ENCODE results near the gene IFITM1. TPM values are rescaled to one million over a fixed set of nuclear protein-coding genes. Genes with fewer than 3 reads are reported as not detected.

IFITM1 gene
- total RNA-seq, 1 experiment from 2014 or later: 2.0 TPM

- ChIA-PET POLR2A (ENCODE audit: unreplicated experiment) (no interaction called here), CTCF (no interaction called here)
- TF ChIP-seq CTCF (conservative IDR thresholded peaks at IDR 0.05; ENCODE audit: low read depth, low read length): no peak
- TF ChIP-seq EZH2phosphoT487 (IDR thresholded peaks at IDR 0.05; ENCODE audit: borderline replicate concordance, low read length): no peak
- no peak for TF ChIP-seq EZH2 (IDR thresholded peaks at IDR 0.05; ENCODE audit: low read length, unreplicated experiment)
- Histone ChIP-seq H3K27ac (ENCODE audit: low read length) (no peak overlapping the region), H3K27me3 (ENCODE audit: low read length) (no peaks in the 10 kb centered on the region), H3K9me2 (replicated peaks; ENCODE audit: low read length) (no peaks in the 10 kb centered on the region), H3F3A (ENCODE audit: low read length, unreplicated experiment) (no peaks in the 10 kb centered on the region), H3K9ac (ENCODE audit: low read length) (no peak overlapping the region), H2AFZ (ENCODE audit: low read length) (no peak overlapping the region), H3K4me3 (ENCODE audit: low read length) (no peak overlapping the region), H3K4me1 (ENCODE audit: insufficient read depth, low read length) (no peaks in the 10 kb centered on the region), H3K9me3 (ENCODE audit: low read length) (no peaks in the 10 kb centered on the region), H3K36me3 (ENCODE audit: low read depth, low read length) (no peaks in the 10 kb centered on the region), H4K20me1 (ENCODE audit: low read length) (no peaks in the 10 kb centered on the region), H3K4me2 (ENCODE audit: low read length) (no peak overlapping the region), H3K79me2 (ENCODE audit: low read length) (no peaks in the 10 kb centered on the region)
- DNase-seq (no peak), ATAC-seq (no peak)
- no TSS peak for BruUV-seq (replicated peaks)
- intact Hi-C loops (cut with micrococcal nuclease): no loop called here
These were observed 16.5 kb downstream of the IFITM1 start for GRCh38 chr11:330307-330693.

- Histone ChIP-seq H3K4me2 (ENCODE audit: low read length) (no peak overlapping the region), H3K4me3 (ENCODE audit: low read length) (no peak overlapping the region), H3F3A (ENCODE audit: low read length, unreplicated experiment) (no peaks in the 10 kb centered on the region), H3K9me2 (replicated peaks; ENCODE audit: low read length) (no peaks in the 10 kb centered on the region), H2AFZ (ENCODE audit: low read length) (no peak overlapping the region), H3K9me3 (ENCODE audit: low read length) (no peaks in the 10 kb centered on the region), H4K20me1 (ENCODE audit: low read length) (no peaks in the 10 kb centered on the region), H3K79me2 (ENCODE audit: low read length) (no peaks in the 10 kb centered on the region), H3K27me3 (ENCODE audit: low read length) (no peaks in the 10 kb centered on the region), H3K36me3 (ENCODE audit: low read depth, low read length) (no peaks in the 10 kb centered on the region), H3K4me1 (ENCODE audit: insufficient read depth, low read length) (no peaks in the 10 kb centered on the region), H3K9ac (ENCODE audit: low read length) (no peak overlapping the region), H3K27ac (ENCODE audit: low read length) (no peak overlapping the region)
- TF ChIP-seq EZH2phosphoT487 (IDR thresholded peaks at IDR 0.05; ENCODE audit: borderline replicate concordance, low read length): no peak
- no peak for TF ChIP-seq EZH2 (IDR thresholded peaks at IDR 0.05; ENCODE audit: low read length, unreplicated experiment)
- DNase-seq (no peak), ATAC-seq (no peak)
- POLR2A ChIA-PET (ENCODE audit: unreplicated experiment): no interaction called here
- BruUV-seq (replicated peaks): no TSS peak
- CTCF ChIA-PET: no interaction called here
- intact Hi-C loops (cut with micrococcal nuclease): no loop called here
These were observed 17.0 kb downstream of the IFITM1 start for GRCh38 chr11:330694-331357.

DNA sequence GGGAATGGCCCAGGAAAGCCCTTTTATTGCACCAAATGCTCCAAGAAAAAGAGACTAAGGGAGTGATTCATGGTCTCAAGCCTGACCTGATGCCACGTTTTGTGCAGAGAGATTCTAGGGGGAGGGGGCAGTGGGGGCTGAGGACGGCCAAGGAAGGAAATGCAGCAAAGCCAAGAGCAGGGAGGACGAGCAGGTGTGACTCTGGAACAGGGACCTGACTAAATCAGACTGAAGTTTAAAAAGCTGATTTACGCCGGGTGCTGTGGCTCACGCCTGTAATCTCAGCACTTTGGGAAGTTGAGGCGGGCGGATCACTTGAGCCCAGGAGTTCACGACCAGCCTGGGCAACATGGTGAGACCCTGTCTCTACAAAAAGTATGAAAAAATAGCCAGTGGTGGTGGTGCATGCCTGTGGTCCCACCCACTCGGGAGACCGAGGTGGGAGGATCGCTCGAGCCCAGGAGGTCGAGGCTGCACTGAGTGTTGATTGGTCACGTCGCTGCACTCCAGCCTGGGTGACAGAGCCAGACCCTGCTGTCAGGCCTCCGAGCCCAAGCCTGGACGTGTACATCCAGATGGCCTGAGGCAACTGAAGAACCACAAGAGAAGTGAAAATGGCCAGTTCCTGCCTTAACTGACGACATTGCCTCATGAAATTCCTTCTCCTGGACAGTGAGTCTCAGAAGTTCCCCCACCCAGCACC is 17.7 kb downstream of the IFITM1 start:
- BruUV-seq (replicated peaks): no TSS peak
- H4K20me1 ChIP-seq (ENCODE audit: low read length): no peaks in the 10 kb centered on the region
- CTCF ChIA-PET: no interaction called here

More for the DNA sequence above, 17.7 kb downstream of the IFITM1 start:
- DNase-seq (no peak), ATAC-seq (no peak)
- Histone ChIP-seq H3K27ac (ENCODE audit: low read length) (no peak overlapping the region), H3K9ac (ENCODE audit: low read length) (no peak overlapping the region), H3K9me3 (ENCODE audit: low read length) (no peaks in the 10 kb centered on the region), H3K36me3 (ENCODE audit: low read depth, low read length) (no peaks in the 10 kb centered on the region), H3K4me3 (ENCODE audit: low read length) (no peak overlapping the region), H3K79me2 (ENCODE audit: low read length) (no peaks in the 10 kb centered on the region), H3K9me2 (replicated peaks; ENCODE audit: low read length) (no peaks in the 10 kb centered on the region), H2AFZ (ENCODE audit: low read length) (no peak overlapping the region), H3K4me1 (ENCODE audit: insufficient read depth, low read length) (no peaks in the 10 kb centered on the region), H3K27me3 (ENCODE audit: low read length) (no peaks in the 10 kb centered on the region), H3K4me2 (ENCODE audit: low read length) (no peak overlapping the region), H3F3A (ENCODE audit: low read length, unreplicated experiment) (no peaks in the 10 kb centered on the region)
- intact Hi-C loops (cut with micrococcal nuclease): no loop called here
- POLR2A ChIA-PET (ENCODE audit: unreplicated experiment): no interaction called here
- TF ChIP-seq CTCF (conservative IDR thresholded peaks at IDR 0.05; ENCODE audit: low read depth, low read length) (no peak), EZH2phosphoT487 (IDR thresholded peaks at IDR 0.05; ENCODE audit: borderline replicate concordance, low read length) (no peak), EZH2 (IDR thresholded peaks at IDR 0.05; ENCODE audit: low read length, unreplicated experiment) (no peak)
